ENCODE measurements around the gene VSTM2B.
"Not testable (repeated sequence)": the region's sequence is repeated elsewhere in the genome, so short reads cannot be mapped to it uniquely, and the experiment has no call there.

VSTM2B gene

GRCh38 chr19:29532956-29533355 lies 7.2 kb downstream of the VSTM2B start:
- FAIRE-seq: no peak

- FAIRE-seq: no peak
Observed at GRCh38 chr19:29533578-29534544, 8.1 kb downstream of the VSTM2B start.

- FAIRE-seq: no peak
Observed at GRCh38 chr19:29535214-29535831, 9.5 kb downstream of the VSTM2B start.

- no peak for FAIRE-seq
Observed at GRCh38 chr19:29535984-29536508, 10.3 kb downstream of the VSTM2B start.

GRCh38 chr19:29537181-29537580 lies 11.4 kb downstream of the VSTM2B start:
- FAIRE-seq: no peak

GRCh38 chr19:29537601-29538000 lies 11.8 kb downstream of the VSTM2B start:
- no peak for FAIRE-seq

GRCh38 chr19:29538146-29538545 lies 12.4 kb downstream of the VSTM2B start:
- FAIRE-seq: no peak

- no peak for FAIRE-seq
Observed at GRCh38 chr19:29538651-29539050, 12.9 kb downstream of the VSTM2B start.

- FAIRE-seq: no peak
Observed at GRCh38 chr19:29539131-29539530, 13.3 kb downstream of the VSTM2B start.

GRCh38 chr19:29539670-29540069 lies 13.9 kb downstream of the VSTM2B start:
- FAIRE-seq: no peak

GRCh38 chr19:29540114-29540513 lies 14.3 kb downstream of the VSTM2B start:
- FAIRE-seq: no peak

GRCh38 chr19:29541473-29542253 lies 15.9 kb downstream of the VSTM2B start:
- no peak for FAIRE-seq

- FAIRE-seq: no peak
Observed at GRCh38 chr19:29542327-29542726, 16.5 kb downstream of the VSTM2B start.

GRCh38 chr19:29542776-29543175 lies 17.0 kb downstream of the VSTM2B start:
- FAIRE-seq: no peak

- FAIRE-seq: no peak
Observed at GRCh38 chr19:29543381-29543780, 17.6 kb downstream of the VSTM2B start.

- FAIRE-seq: no peak
Observed at GRCh38 chr19:29544656-29545360, 19.0 kb downstream of the VSTM2B start.

- FAIRE-seq: not testable (repeated sequence)
Observed at GRCh38 chr19:29545447-29545846, 19.7 kb downstream of the VSTM2B start.

- FAIRE-seq: no peak
Observed at GRCh38 chr19:29545866-29546582, 20.2 kb downstream of the VSTM2B start.

- no peak for FAIRE-seq
Observed at GRCh38 chr19:29546583-29547190, 20.9 kb downstream of the VSTM2B start.

- no peak for FAIRE-seq
Observed at GRCh38 chr19:29547361-29547960, 21.7 kb downstream of the VSTM2B start.

- no peak for FAIRE-seq
Observed at GRCh38 chr19:29547981-29548380, 22.2 kb downstream of the VSTM2B start.
